Keratinocyte (primary cell): ENCODE results near the gene FRZB. TPM values are rescaled to one million over a fixed set of nuclear protein-coding genes. Genes with fewer than 3 reads are reported as not detected.
"Not testable (repeated sequence)": the region's sequence is repeated elsewhere in the genome, so short reads cannot be mapped to it uniquely, and the experiment has no call there.

Experiments used
- DNase-seq: peaks from one replicate; pipeline ENCODE4 v3.0.0-alpha.2; 2011; ENCODE audit warnings: low read depth, missing footprints, low spot score
- FAIRE-seq: peaks from 2 replicates; lab custom pipeline; 2011; peaks lifted over from hg19 to GRCh38; lab: Jason Lieb, UNC
- H2AFZ ChIP-seq: 2 replicates; pipeline ENCODE4 v1.6.0; 2012; ENCODE audit warnings: low read length, control low read depth, inconsistent platforms; ENCODE audit not compliant: control insufficient read depth
- H3K27ac ChIP-seq: 2 replicates; pipeline ENCODE4 v1.5.1; 2011; ENCODE audit warnings: low read length; ENCODE audit not compliant: control insufficient read depth, insufficient read depth
- H3K27me3 ChIP-seq: 3 replicates; pipeline ENCODE4 v1.6.0; 2011; ENCODE audit warnings: low read length; ENCODE audit not compliant: control insufficient read depth, insufficient read depth; ENCODE audit errors: extremely low read depth
- H3K36me3 ChIP-seq, 2 experiments: 2 replicates in 1 of 2; 3 replicates in 1 of 2; pipeline ENCODE4 v1.5.1; 2011; ENCODE audit warnings: low read length in 2 of 2, mild to moderate bottlenecking in 1 of 2; ENCODE audit not compliant: control insufficient read depth in 2 of 2, insufficient read depth in 2 of 2; ENCODE audit errors: extremely low read depth in 1 of 2
- H3K4me1 ChIP-seq: 3 replicates; pipeline ENCODE4 v1.5.1; 2011; ENCODE audit warnings: low read length; ENCODE audit not compliant: control insufficient read depth, insufficient read depth; ENCODE audit errors: extremely low read depth
- H3K4me2 ChIP-seq: 3 replicates; pipeline ENCODE4 v1.6.0; 2011; ENCODE audit warnings: low read depth, low read length; ENCODE audit not compliant: control insufficient read depth, insufficient read depth; ENCODE audit errors: extremely low read depth
- H3K4me3 ChIP-seq, 3 experiments: fragments of 200-600 bp in 1 of 3; sonication (generic) in 1 of 3; 2 replicates in 2 of 3; 3 replicates in 1 of 3; pipeline ENCODE4 v1.5.1; 2011 to 2016; ENCODE audit warnings: low read length in 3 of 3, mild to moderate bottlenecking in 3 of 3, control low read depth in 2 of 3, inconsistent platforms in 1 of 3, low read depth in 1 of 3, mixed read lengths in 1 of 3, mixed run types in 1 of 3, moderate library complexity in 1 of 3; ENCODE audit not compliant: control insufficient read depth in 2 of 3, insufficient read depth in 2 of 3; ENCODE audit errors: extremely low read depth in 1 of 3
- H3K79me2 ChIP-seq: 2 replicates; pipeline ENCODE4 v1.6.0; 2012; ENCODE audit warnings: low read length; ENCODE audit not compliant: control insufficient read depth, insufficient read depth
- H3K9ac ChIP-seq: 3 replicates; pipeline ENCODE4 v1.6.0; 2011; ENCODE audit warnings: low read length; ENCODE audit not compliant: control insufficient read depth, insufficient read depth; ENCODE audit errors: extremely low read depth
- H3K9me1 ChIP-seq: 3 replicates; pipeline ENCODE4 v1.6.0; 2011; ENCODE audit warnings: low read length; ENCODE audit not compliant: control insufficient read depth, insufficient read depth; ENCODE audit errors: extremely low read depth
- H3K9me3 ChIP-seq: 2 replicates; pipeline ENCODE4 v1.5.1; 2012; ENCODE audit warnings: low read depth, low read length; ENCODE audit not compliant: control insufficient read depth
- H4K20me1 ChIP-seq: 3 replicates; pipeline ENCODE4 v1.6.0; 2011; ENCODE audit warnings: low read length; ENCODE audit not compliant: control insufficient read depth, insufficient read depth; ENCODE audit errors: extremely low read depth
- EZH2 ChIP-seq: IDR thresholded peaks from one replicate; pipeline ENCODE4 v1.6.1; 2012; ENCODE audit warnings: inconsistent platforms, mild to moderate bottlenecking, low read length, moderate library complexity
- dilution Hi-C: fragments of 300-500 bp; cut with MboI; formaldehyde crosslinking; loops from one replicate; pipeline ENCODE4 v1.7.0; 2020; ENCODE audit warnings: low sequenced_read_pairs; ENCODE audit not compliant: extremely low pct_ligation_motif_present
- polyA plus RNA-seq, 5 experiments: library from polyadenylated mRNA; depleted of rRNA in 3 of 5; stranded (reverse) in 3 of 5; stranded (forward) in 1 of 5; unstranded in 1 of 5; fragments of >200 nt; gene quantifications; 1 replicate in 1 of 5; 2 replicates in 3 of 5; 3 replicates in 1 of 5; pipeline versions ENCODE4 v1.2.1 to v1.2.3, GENCODE V29; 2011 to 2012; ENCODE audit warnings: missing spikeins in 2 of 5, low read depth in 1 of 5, low replicate concordance in 1 of 5
- TF ChIP-seq, protein P1 (sequence below), 3 experiments: IDR thresholded peaks in 1 of 3; conservative IDR thresholded peaks in 1 of 3; optimal IDR thresholded peaks in 1 of 3; 2 replicates in 2 of 3; 3 replicates in 1 of 3; pipeline versions ENCODE3 to v1.5.1; 2011; ENCODE audit warnings: low read length in 3 of 3, mild to moderate bottlenecking in 3 of 3, moderate library complexity in 2 of 3, control low read depth in 1 of 3, inconsistent platforms in 1 of 3; ENCODE audit not compliant: insufficient read depth in 2 of 3; ENCODE audit errors: extremely low read depth in 1 of 3

Gene FRZB
- polyA plus RNA-seq, 1 donor (not counting 4 experiments of a cell fraction or from before 2014, with no cell fraction given): 0.05 TPM

DNA sequence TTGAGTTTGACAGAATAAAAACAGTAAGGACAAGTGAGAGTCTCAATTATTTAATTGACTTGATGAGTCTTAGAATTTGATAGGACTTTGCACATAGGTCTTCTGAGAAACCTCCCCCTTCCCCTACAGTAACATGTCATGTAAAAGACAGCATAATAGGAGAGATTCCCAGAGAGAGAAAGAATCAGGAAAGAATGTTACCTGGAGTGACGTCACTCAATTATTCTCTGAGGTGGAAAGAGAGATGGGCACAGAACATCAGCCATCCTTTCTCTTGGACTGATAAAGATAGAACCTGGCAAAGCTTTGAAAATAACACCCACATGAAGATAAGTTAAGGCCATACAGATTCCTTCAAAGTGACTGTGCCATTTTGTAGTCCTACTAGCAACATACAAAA lies 19.3 kb upstream of the FRZB start:
- no peak for DNase-seq
- no peak overlapping the region for H3K4me2 ChIP-seq
- no peaks in the 10 kb centered on the region for H3K79me2 ChIP-seq
- H3K9me3 ChIP-seq: no peaks in the 10 kb centered on the region
- no peak overlapping the region for H3K9ac ChIP-seq
- no peak overlapping the region for H3K4me3 ChIP-seq
- no peaks in the 10 kb centered on the region for H4K20me1 ChIP-seq
- no peaks in the 10 kb centered on the region for H3K27me3 ChIP-seq
- no peak for FAIRE-seq
- H2AFZ ChIP-seq: no peak overlapping the region
- no peaks in the 10 kb centered on the region for H3K9me1 ChIP-seq
- no peak for TF ChIP-seq EZH2
- TF ChIP-seq, protein P1, sequence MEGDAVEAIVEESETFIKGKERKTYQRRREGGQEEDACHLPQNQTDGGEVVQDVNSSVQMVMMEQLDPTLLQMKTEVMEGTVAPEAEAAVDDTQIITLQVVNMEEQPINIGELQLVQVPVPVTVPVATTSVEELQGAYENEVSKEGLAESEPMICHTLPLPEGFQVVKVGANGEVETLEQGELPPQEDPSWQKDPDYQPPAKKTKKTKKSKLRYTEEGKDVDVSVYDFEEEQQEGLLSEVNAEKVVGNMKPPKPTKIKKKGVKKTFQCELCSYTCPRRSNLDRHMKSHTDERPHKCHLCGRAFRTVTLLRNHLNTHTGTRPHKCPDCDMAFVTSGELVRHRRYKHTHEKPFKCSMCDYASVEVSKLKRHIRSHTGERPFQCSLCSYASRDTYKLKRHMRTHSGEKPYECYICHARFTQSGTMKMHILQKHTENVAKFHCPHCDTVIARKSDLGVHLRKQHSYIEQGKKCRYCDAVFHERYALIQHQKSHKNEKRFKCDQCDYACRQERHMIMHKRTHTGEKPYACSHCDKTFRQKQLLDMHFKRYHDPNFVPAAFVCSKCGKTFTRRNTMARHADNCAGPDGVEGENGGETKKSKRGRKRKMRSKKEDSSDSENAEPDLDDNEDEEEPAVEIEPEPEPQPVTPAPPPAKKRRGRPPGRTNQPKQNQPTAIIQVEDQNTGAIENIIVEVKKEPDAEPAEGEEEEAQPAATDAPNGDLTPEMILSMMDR (optimal IDR thresholded peaks at IDR 0.05 in 1 of 3, IDR thresholded peaks at IDR 0.05 in 1 of 3, conservative IDR thresholded peaks at IDR 0.05 in 1 of 3; ENCODE audit: extremely low read depth in 1 of 3, insufficient read depth in 2 of 3, low read length in 3 of 3): no peak
- dilution Hi-C loops: no loop called here
- no peak overlapping the region for H3K27ac ChIP-seq
- no peaks in the 10 kb centered on the region for H3K4me1 ChIP-seq
- no peaks in the 10 kb centered on the region for H3K36me3 ChIP-seq

DNA sequence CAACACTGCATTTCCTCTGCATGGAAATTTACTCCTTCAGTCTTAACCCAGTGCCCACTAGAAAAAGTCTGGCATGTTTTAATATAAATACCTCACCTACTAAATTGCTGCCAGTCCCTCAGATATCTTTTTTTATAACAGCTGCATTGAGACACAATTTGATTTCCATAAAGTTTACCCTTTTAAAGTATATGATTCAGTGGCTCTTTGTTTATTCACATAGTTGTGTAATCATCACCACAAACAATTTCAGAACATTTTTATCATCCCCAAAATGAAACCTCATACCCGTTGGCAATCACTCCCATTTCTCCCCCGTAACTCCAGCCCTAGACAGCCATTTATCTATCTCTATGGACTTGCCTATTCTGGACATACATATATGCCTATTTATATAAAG lies 17.0 kb upstream of the FRZB start:
- Histone ChIP-seq H3K4me3 (no peak overlapping the region), H3K4me1 (no peaks in the 10 kb centered on the region), H3K27ac (no peak overlapping the region), H3K4me2 (no peak overlapping the region), H3K27me3 (no peaks in the 10 kb centered on the region), H2AFZ (no peak overlapping the region), H4K20me1 (no peaks in the 10 kb centered on the region), H3K79me2 (no peaks in the 10 kb centered on the region), H3K36me3 (no peaks in the 10 kb centered on the region), H3K9me1 (no peaks in the 10 kb centered on the region), H3K9ac (no peak overlapping the region), H3K9me3 (no peaks in the 10 kb centered on the region)
- FAIRE-seq (no peak), DNase-seq (no peak)
- dilution Hi-C loops: no loop called here
- TF ChIP-seq, protein P1 (optimal IDR thresholded peaks at IDR 0.05 in 1 of 3, IDR thresholded peaks at IDR 0.05 in 1 of 3, conservative IDR thresholded peaks at IDR 0.05 in 1 of 3; ENCODE audit: extremely low read depth in 1 of 3, insufficient read depth in 2 of 3, low read length in 3 of 3): no peak
- no peak for TF ChIP-seq EZH2

DNA sequence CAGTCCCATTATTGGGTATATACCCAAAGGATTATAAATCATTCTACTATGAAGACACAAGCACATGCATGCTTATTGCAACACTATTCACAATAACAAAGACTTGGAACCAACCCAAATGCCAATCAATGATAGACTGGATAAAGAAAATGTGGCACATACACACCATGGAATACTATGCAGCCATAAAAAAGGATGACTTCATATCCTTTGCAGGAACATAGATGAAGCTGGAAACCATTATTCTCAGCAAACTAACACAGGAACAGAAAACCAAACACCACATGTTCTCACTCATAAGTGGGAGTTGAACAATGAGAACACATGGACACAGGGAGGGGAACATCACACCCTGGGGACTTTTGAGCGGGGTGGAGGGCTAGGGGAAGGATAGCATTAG lies 13.7 kb upstream of the FRZB start:
- H3K4me1 ChIP-seq, H3K4me3 ChIP-seq, H3K9ac ChIP-seq, H3K9me3 ChIP-seq, H4K20me1 ChIP-seq, DNase-seq, H3K4me2 ChIP-seq, dilution Hi-C loops, H3K79me2 ChIP-seq, H2AFZ ChIP-seq, FAIRE-seq, H3K36me3 ChIP-seq, H3K27me3 ChIP-seq, H3K27ac ChIP-seq, H3K9me1 ChIP-seq: not testable (repeated sequence)

DNA sequence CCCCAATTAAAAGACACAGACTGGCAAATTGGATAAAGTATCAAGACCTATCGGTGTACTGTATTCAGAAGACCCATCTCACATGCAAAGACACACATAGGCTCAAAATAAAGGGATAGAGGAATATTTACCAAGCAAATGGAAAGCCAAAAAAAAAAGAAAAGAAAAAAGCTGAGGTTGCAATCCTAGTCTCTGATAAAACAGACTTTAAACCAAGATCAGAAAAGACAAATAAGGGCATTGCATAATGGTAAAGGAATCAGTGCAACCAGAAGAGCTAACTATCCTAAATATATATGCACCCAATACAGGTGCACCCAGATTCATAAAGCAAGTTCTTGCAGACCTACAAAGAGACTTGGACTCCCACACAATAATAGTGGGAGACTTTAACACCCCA lies 10.2 kb upstream of the FRZB start:
- H3K4me1 ChIP-seq, H4K20me1 ChIP-seq, H3K79me2 ChIP-seq, dilution Hi-C loops, H3K9me1 ChIP-seq, H2AFZ ChIP-seq, H3K4me2 ChIP-seq, H3K9me3 ChIP-seq, DNase-seq, H3K4me3 ChIP-seq, H3K9ac ChIP-seq, H3K27me3 ChIP-seq, H3K36me3 ChIP-seq, FAIRE-seq, H3K27ac ChIP-seq: not testable (repeated sequence)
